Measurements from ENCODE around the gene NFAT5. TPM values are rescaled to one million over a fixed set of nuclear protein-coding genes. Genes with fewer than 3 reads are reported as not detected.

Gene NFAT5
- total RNA-seq, 1 experiment from 2014 or later, result 21.0 TPM

GRCh38 chr16:69717066-69717465 lies 151.3 kb downstream of the NFAT5 start:
- Mint-ChIP-seq H3K36me3 (ENCODE audit: insufficient read depth in 1 of 3, low read depth in 3 of 3) (peaks cover 4 to 50% (median 22%) of the 10 kb centered on the region in 3 experiments; a peak in 6 of 7 replicates), H3K4me1 (peaks cover 2 to 3% of the 10 kb centered on the region in 2 experiments; a peak in 3 of 4 replicates), H3K27ac (no peak overlapping the region), H3K9me3 (no peaks in the 10 kb centered on the region), H3K4me3 (no peak overlapping the region), H3K27me3 (ENCODE audit: low read depth) (no peaks in the 10 kb centered on the region)
- no peak overlapping the region for H3K18ac ChIP-seq (ENCODE audit: insufficient read length, low read depth, low read length)
- H3K27ac ChIP-seq (ENCODE audit: insufficient read length, low read depth, low read length), result no peak overlapping the region
- no peaks in the 10 kb centered on the region for H3K79me2 ChIP-seq (ENCODE audit: insufficient read depth, low read length)
- no peak overlapping the region for H3K4me2 ChIP-seq (ENCODE audit: insufficient read depth, insufficient read length, low read length)
- H4K8ac ChIP-seq (replicated peaks; ENCODE audit: insufficient read length, low read depth, low read length), result no peak overlapping the region
- TF ChIP-seq, protein P1, sequence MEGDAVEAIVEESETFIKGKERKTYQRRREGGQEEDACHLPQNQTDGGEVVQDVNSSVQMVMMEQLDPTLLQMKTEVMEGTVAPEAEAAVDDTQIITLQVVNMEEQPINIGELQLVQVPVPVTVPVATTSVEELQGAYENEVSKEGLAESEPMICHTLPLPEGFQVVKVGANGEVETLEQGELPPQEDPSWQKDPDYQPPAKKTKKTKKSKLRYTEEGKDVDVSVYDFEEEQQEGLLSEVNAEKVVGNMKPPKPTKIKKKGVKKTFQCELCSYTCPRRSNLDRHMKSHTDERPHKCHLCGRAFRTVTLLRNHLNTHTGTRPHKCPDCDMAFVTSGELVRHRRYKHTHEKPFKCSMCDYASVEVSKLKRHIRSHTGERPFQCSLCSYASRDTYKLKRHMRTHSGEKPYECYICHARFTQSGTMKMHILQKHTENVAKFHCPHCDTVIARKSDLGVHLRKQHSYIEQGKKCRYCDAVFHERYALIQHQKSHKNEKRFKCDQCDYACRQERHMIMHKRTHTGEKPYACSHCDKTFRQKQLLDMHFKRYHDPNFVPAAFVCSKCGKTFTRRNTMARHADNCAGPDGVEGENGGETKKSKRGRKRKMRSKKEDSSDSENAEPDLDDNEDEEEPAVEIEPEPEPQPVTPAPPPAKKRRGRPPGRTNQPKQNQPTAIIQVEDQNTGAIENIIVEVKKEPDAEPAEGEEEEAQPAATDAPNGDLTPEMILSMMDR (conservative IDR thresholded peaks at IDR 0.05), result no peak
- no peaks in the 10 kb centered on the region for H3K79me1 ChIP-seq (ENCODE audit: insufficient read depth, low read depth, low read length, poor library complexity, severe bottlenecking)
- H3K9me3 ChIP-seq (ENCODE audit: control insufficient read depth, low read depth, low read length), result no peaks in the 10 kb centered on the region
- DNase-seq, result no peak
- H3K56ac ChIP-seq (ENCODE audit: insufficient read length, low read depth, low read length), result no peak overlapping the region
- no peak overlapping the region for H2AFZ ChIP-seq (ENCODE audit: low read length)
- H3K23me2 ChIP-seq (ENCODE audit: insufficient read length, low read depth, low read length, poor library complexity, severe bottlenecking), result no peaks in the 10 kb centered on the region
- H3T11ph ChIP-seq (ENCODE audit: low read length), result no peak overlapping the region
- no peak overlapping the region for H2BK20ac ChIP-seq (ENCODE audit: low read depth, low read length, poor library complexity, severe bottlenecking)
- H3K4ac ChIP-seq (ENCODE audit: low read depth, low read length), result no peak overlapping the region
- WGBS (ENCODE audit: extremely low coverage, insufficient read length, low lambda C conversion rate), result no CpG with 5 or more reads among the region's 6 CpGs
- H2BK15ac ChIP-seq (ENCODE audit: low read depth, low read length), result no peak overlapping the region
- no peaks in the 10 kb centered on the region for H3K27me3 ChIP-seq (ENCODE audit: insufficient read depth, low read length)
- no peak overlapping the region for H2BK12ac ChIP-seq (ENCODE audit: insufficient read length, low read depth, low read length)
- no peak overlapping the region for H3K23ac ChIP-seq (ENCODE audit: insufficient read length, low read depth, low read length)
- H4K91ac ChIP-seq (ENCODE audit: insufficient read length, low read depth, low read length), result no peak overlapping the region
- no peak overlapping the region for H2AK5ac ChIP-seq (ENCODE audit: insufficient read length, low read length)
- no peaks in the 10 kb centered on the region for H3K4me1 ChIP-seq (ENCODE audit: insufficient read depth, low read length)
- H2BK5ac ChIP-seq (ENCODE audit: insufficient read length, low read length), result no peak overlapping the region
- H4K20me1 ChIP-seq (ENCODE audit: control insufficient read depth, insufficient read depth, insufficient read length), result no peaks in the 10 kb centered on the region
- H3K14ac ChIP-seq (ENCODE audit: insufficient read depth, low read length), result no peak overlapping the region
- H4K5ac ChIP-seq (ENCODE audit: insufficient read length, low read depth, low read length), result no peak overlapping the region
- no peak overlapping the region for H3K9ac ChIP-seq (ENCODE audit: extremely low read depth, insufficient read length, low read length)
- no peak overlapping the region for H2BK120ac ChIP-seq (ENCODE audit: low read depth, low read length, poor library complexity, severe bottlenecking)

Measured in H9 (cell line).